HUES64 (cell line): Measurements from ENCODE around the gene BLOC1S1.

Experiments
- H3K27ac ChIP-seq: 2 replicates; pipeline ENCODE4 v1.7.0; 2013; ENCODE audit warnings: low read depth, low read length, inconsistent platforms
- H3K27me3 ChIP-seq: 2 replicates; pipeline ENCODE4 v1.6.1; 2013; ENCODE audit warnings: mild to moderate bottlenecking, low read length; ENCODE audit not compliant: insufficient read depth
- H3K36me3 ChIP-seq: 2 replicates; pipeline ENCODE4 v1.6.1; 2013; ENCODE audit warnings: mild to moderate bottlenecking, low read length; ENCODE audit not compliant: insufficient read depth
- H3K4me1 ChIP-seq: 2 replicates; pipeline ENCODE4 v1.6.1; 2013; ENCODE audit warnings: mild to moderate bottlenecking, low read length, moderate library complexity; ENCODE audit not compliant: insufficient read depth
- H3K4me3 ChIP-seq: 2 replicates; pipeline ENCODE4 v1.5.1; 2013; ENCODE audit warnings: mild to moderate bottlenecking, low read length, moderate library complexity
- H3K9ac ChIP-seq: 2 replicates; pipeline ENCODE4 v1.6.1; 2013; ENCODE audit warnings: mild to moderate bottlenecking, low read depth, low read length
- H3K9me3 ChIP-seq: 2 replicates; pipeline ENCODE4 v1.6.1; 2013; ENCODE audit warnings: low read depth, low read length; ENCODE audit not compliant: insufficient read depth
- WGBS: fragments of 150-250, 120-280 bp; methylation state at CpG from one replicate; pipeline ENCODE4 v1.1.7; 2013; ENCODE audit warnings: missing lambda C conversion rate; 5-methylcytosine and 5-hydroxymethylcytosine counted together

BLOC1S1 gene

DNA sequence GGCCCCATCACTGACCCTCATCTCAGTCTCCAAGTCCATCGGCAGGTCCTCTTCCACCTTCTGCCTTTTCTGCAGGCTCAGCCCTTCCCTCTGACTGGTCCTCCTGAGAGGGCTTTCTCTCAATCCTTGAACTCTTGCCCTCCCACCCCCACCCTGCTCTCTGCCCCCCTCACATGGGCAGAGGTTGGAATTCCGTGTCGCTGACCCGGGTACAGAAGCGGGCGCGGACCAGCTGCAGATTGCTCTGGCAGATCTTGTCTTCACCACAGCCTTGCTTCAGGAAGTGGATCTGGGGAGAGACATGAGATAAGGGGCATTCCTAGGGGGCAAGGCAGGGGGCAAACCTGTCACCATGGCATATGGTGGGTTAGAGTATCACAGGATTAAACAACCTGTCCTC, 20.5 kb upstream of the BLOC1S1 start:
- peaks cover 57% of the 10 kb centered on the region for H3K36me3 ChIP-seq
- no peaks in the 10 kb centered on the region for H3K9me3 ChIP-seq
- no peak overlapping the region for H3K27ac ChIP-seq
- no peaks in the 10 kb centered on the region for H3K27me3 ChIP-seq
- no peaks in the 10 kb centered on the region for H3K4me1 ChIP-seq
- no peak overlapping the region for H3K9ac ChIP-seq
- 97% methylated on average over 7 of the region's 7 CpGs for WGBS
- no peak overlapping the region for H3K4me3 ChIP-seq

GRCh38 chr12:55696141-55696540, 19.7 kb upstream of the BLOC1S1 start:
- 93% methylated on average over 6 of the region's 6 CpGs for WGBS
- Histone ChIP-seq H3K9me3 (no peaks in the 10 kb centered on the region), H3K27ac (no peak overlapping the region), H3K27me3 (no peaks in the 10 kb centered on the region), H3K4me1 (no peaks in the 10 kb centered on the region), H3K36me3 (peaks cover 56% of the 10 kb centered on the region), H3K4me3 (no peak overlapping the region), H3K9ac (no peak overlapping the region)

- Histone ChIP-seq H3K4me1 (no peaks in the 10 kb centered on the region), H3K27me3 (no peaks in the 10 kb centered on the region), H3K27ac (no peak overlapping the region), H3K36me3 (peaks cover 49% of the 10 kb centered on the region), H3K4me3 (no peak overlapping the region), H3K9ac (no peak overlapping the region), H3K9me3 (no peaks in the 10 kb centered on the region)
- 91% methylated on average over 19 of the region's 19 CpGs for WGBS
Observed at GRCh38 chr12:55696796-55697462, 18.9 kb upstream of the BLOC1S1 start.

DNA sequence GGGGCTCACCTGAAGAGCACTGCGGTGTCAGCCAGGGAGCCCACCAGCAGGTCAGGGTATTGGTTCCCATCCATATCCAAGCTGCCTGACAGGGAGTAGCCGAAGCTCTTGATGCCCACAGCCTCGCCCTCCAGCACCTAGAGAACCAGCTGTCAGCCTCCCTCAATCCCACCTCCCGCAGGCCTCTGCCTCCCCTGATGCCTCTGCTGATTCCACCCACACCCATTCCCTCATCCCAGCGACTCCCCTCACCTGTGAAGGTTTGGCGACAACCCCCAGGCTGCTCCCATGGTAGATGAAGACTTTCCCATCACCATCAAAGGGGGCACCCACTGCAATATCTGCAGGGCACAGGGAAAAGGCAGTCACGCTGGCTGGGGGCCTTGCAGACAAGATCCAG, 18.2 kb upstream of the BLOC1S1 start:
- Histone ChIP-seq H3K4me3 (no peak overlapping the region), H3K27me3 (no peaks in the 10 kb centered on the region), H3K27ac (no peak overlapping the region), H3K9me3 (no peaks in the 10 kb centered on the region), H3K36me3 (peaks cover 47% of the 10 kb centered on the region), H3K9ac (no peak overlapping the region), H3K4me1 (no peaks in the 10 kb centered on the region)
- 92% methylated on average over 7 of the region's 7 CpGs for WGBS

DNA sequence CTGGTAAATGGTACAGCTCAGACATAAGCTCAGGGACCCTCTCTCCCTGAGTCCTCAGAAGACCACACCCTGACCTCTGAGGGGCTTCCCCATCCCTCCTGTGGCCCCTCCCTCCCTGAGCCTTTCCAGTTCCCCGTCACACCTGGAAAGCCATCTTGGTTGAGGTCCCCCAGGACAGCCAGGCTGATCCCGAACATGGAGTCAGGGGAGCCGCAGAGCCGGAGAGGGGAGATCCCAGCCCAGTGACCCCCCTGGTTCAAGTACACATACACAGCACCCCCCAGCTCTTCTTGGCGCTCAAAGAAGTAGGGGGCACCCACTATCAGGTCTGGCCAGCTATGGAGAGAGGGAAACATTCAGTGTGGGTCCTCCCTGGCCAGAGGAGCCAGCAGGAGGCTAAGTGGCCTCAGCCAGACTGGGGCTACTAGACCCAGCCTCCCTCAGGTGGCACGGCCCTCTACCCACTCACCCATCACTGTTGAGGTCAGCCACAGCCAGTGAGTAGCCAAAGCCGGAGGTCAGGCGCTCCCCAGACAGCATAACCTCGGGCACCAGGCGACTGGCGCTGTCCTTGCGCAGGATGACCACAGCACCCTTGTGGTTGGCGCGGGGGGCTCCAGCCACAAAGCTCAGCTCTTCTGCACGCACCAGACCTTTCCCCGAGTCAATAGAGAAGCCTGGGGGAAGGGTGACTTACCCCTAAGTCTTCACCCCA, 17.4 kb upstream of the BLOC1S1 start:
- Histone ChIP-seq H3K27me3 (no peaks in the 10 kb centered on the region), H3K27ac (no peak overlapping the region), H3K9ac (no peak overlapping the region), H3K9me3 (no peaks in the 10 kb centered on the region), H3K4me1 (no peaks in the 10 kb centered on the region), H3K36me3 (peaks cover 40% of the 10 kb centered on the region), H3K4me3 (no peak overlapping the region)
- 93% methylated on average over 16 of the region's 16 CpGs for WGBS

GRCh38 chr12:55698965-55699364, 16.9 kb upstream of the BLOC1S1 start:
- no CpG with 5 or more reads among the region's 1 CpG for WGBS
- Histone ChIP-seq H3K27me3 (no peaks in the 10 kb centered on the region), H3K9me3 (no peaks in the 10 kb centered on the region), H3K4me3 (no peak overlapping the region), H3K36me3 (peaks cover 35% of the 10 kb centered on the region), H3K9ac (no peak overlapping the region), H3K4me1 (no peaks in the 10 kb centered on the region), H3K27ac (no peak overlapping the region)

DNA sequence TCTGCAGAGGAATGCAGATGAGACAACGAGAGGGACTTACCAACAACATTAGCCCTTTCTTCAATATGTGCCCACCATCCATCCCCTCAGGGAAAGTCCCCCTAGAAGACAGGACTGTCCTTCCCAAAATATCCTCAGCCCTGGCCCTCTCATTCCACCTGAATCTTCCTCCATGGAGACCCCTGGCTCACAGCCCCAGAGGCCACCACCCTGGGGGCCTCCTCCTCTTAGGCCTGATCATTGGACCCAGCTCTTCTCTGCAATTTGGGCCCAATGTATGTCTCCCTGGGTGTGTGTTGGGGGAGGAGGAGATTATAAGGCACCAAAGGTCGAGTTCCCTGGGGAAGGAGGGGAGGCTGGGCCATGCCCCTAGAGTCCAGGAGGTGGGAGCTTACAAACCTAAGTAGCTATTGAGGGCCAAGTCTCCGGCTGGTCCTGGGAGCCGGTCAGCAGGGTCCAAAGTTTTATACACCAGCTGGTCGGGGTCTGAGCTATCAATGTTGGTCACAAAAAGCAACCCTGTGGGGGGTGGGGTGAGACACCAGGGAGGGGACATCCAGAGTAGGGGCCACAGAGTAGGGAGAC, 16.3 kb upstream of the BLOC1S1 start:
- WGBS: 87% methylated on average over 5 of the region's 5 CpGs
- H3K9ac ChIP-seq: no peak overlapping the region
- no peak overlapping the region for H3K27ac ChIP-seq
- no peaks in the 10 kb centered on the region for H3K4me1 ChIP-seq
- no peak overlapping the region for H3K4me3 ChIP-seq
- H3K27me3 ChIP-seq: no peaks in the 10 kb centered on the region
- H3K9me3 ChIP-seq: no peaks in the 10 kb centered on the region
- peaks cover 29% of the 10 kb centered on the region for H3K36me3 ChIP-seq

DNA sequence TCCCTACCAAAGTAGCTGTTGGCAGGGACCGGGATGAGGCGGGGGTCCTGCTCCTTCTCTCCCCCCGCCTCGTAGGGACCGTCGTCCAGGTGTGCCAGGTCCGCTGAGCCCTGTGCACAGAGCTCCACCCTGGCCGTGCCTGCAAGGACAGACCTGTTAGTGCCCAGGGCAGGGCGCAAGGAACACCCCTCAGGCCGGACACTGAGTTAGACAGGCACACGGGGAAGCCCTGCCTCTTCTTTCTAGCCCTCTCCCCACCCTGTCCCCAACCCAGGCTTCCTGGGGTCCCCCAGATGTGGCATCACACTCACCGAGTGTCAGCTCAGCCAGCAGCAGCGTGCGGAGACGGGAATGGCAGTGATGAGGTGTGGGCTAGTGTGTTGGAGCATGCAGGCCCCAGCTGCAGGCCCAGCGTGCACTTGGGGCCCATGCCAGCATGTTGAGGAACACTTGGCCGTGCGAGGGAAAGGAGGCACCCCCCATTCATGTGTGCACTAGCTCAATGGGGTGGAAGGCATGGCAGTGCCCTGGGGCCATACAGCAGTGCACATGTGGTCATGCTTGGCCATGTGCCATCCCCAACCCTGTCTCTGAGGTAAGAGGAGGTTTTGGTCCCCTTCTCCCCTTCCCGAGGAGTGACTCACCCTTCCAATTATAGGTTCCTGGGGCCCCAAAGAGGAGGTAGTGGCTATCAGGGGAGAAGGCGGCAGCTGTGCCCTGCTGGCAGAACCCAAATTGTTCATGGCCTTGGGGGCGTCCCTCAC, 15.4 kb upstream of the BLOC1S1 start:
- Histone ChIP-seq H3K4me1 (peaks cover 3% of the 10 kb centered on the region), H3K27ac (no peak overlapping the region), H3K36me3 (peaks cover 20% of the 10 kb centered on the region), H3K9me3 (no peaks in the 10 kb centered on the region), H3K9ac (no peak overlapping the region), H3K27me3 (no peaks in the 10 kb centered on the region), H3K4me3 (no peak overlapping the region)
- 95% methylated on average over 20 of the region's 21 CpGs for WGBS

GRCh38 chr12:55702861-55703260, 13.0 kb upstream of the BLOC1S1 start:
- H3K9me3 ChIP-seq: no peaks in the 10 kb centered on the region
- H3K4me1 ChIP-seq: peaks cover 16% of the 10 kb centered on the region
- no peak overlapping the region for H3K4me3 ChIP-seq
- no peak overlapping the region for H3K27ac ChIP-seq
- no peak overlapping the region for H3K9ac ChIP-seq
- H3K36me3 ChIP-seq: peaks cover 8% of the 10 kb centered on the region; the same call in 1 of the 2 replicates
- WGBS: 94% methylated on average over 8 of the region's 8 CpGs
- H3K27me3 ChIP-seq: 0 out of 2 replicates have a peak, but pooled peaks cover 3% of the 10 kb centered on the region

DNA sequence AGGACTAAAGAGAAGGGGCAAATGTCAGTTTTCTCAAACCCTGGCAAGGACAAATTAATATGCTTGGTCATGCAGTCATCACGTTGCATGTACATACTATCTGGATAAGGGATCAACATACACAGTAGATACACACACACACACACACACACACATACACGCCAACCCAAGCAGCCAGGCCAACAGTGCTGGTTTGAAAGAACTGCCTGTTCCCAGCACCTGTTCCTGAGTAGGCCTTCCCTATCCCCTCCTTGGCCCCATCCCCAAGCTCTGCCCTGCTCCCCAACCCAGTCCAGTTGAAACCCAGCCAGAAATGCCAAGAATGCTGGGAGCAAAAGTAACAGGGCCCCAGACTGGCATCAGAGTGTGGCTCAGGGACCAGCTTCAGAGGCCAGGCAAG, 12.6 kb upstream of the BLOC1S1 start:
- Histone ChIP-seq H3K36me3 (peaks cover 8% of the 10 kb centered on the region; the same call in 1 of the 2 replicates), H3K9me3 (no peaks in the 10 kb centered on the region), H3K9ac (no peak overlapping the region), H3K4me3 (no peak overlapping the region), H3K27ac (no peak overlapping the region), H3K27me3 (0 out of 2 replicates have a peak, but pooled peaks cover 3% of the 10 kb centered on the region), H3K4me1 (peaks cover 17% of the 10 kb centered on the region)
- whole genome bisulfite sequencing: 90% methylated on average over 2 of the region's 2 CpGs
